KOPT-K1 (cell line): Measurements from ENCODE around the gene DOCK10.

Experiments used
- H3K27ac ChIP-seq: fragments of 200-600 bp; sonication (generic); 2 replicates; pipeline ENCODE4 v1.5.1; 2016; ENCODE audit warnings: antibody characterized with exemption, mild to moderate bottlenecking, low read depth, low read length; ENCODE audit not compliant: poor library complexity, severe bottlenecking
- H3K36me3 ChIP-seq: fragments of 200-600 bp; sonication (generic); 2 replicates; pipeline ENCODE4 v1.5.1; 2017; ENCODE audit warnings: antibody characterized with exemption, mild to moderate bottlenecking, low read length, moderate library complexity; ENCODE audit not compliant: insufficient read depth
- H3K9me3 ChIP-seq: fragments of 200-600 bp; sonication (generic); 2 replicates; pipeline ENCODE4 v1.5.1; 2017; ENCODE audit warnings: antibody characterized with exemption, low read length, mild to moderate bottlenecking; ENCODE audit not compliant: insufficient read depth, poor library complexity, severe bottlenecking

The DOCK10 gene

GRCh38 chr2:224887141-224887540 is 155.1 kb downstream of the DOCK10 start:
- Histone ChIP-seq H3K36me3 (peaks cover 65% of the 10 kb centered on the region), H3K27ac (no peak overlapping the region), H3K9me3 (no peaks in the 10 kb centered on the region)

DNA sequence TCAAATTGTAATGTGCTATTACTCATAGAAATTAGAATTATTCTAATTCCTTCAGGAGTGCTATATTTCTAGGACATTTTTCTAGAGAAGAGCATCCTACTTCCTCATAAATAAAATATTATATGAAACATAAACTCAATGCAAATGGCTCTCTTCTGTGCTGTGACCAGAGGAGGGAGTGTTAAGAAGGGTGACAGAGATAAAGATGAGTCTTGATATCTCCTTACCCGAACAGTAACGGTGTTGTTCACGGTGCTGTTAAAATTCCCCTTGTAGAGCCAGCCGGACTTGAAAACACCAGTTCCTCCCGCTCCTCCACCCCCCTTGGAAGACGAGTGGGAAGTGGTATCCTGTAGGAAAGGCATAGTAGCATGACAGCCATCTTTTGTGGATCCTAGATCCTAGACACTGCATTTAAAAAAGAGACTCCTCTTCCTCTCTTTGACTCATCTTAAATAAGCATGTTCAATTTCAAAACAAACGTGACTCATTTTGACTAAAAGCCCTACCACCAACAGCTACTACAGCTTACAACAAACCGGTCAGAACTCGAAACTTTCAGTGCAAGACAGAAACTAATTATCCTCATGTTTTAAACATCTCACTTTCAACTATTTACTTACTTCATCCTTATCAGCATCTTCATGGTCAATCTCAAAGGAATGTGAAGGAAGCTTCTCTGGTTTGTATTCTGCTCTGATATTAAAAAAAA is 156.3 kb downstream of the DOCK10 start:
- H3K9me3 ChIP-seq, result no peaks in the 10 kb centered on the region
- H3K36me3 ChIP-seq, result peaks cover 77% of the 10 kb centered on the region
- H3K27ac ChIP-seq, result no peak overlapping the region

GRCh38 chr2:224885291-224885690 is 157.0 kb downstream of the DOCK10 start:
- no peak overlapping the region for H3K27ac ChIP-seq
- H3K9me3 ChIP-seq, result no peaks in the 10 kb centered on the region
- peaks cover 80% of the 10 kb centered on the region for H3K36me3 ChIP-seq

DNA sequence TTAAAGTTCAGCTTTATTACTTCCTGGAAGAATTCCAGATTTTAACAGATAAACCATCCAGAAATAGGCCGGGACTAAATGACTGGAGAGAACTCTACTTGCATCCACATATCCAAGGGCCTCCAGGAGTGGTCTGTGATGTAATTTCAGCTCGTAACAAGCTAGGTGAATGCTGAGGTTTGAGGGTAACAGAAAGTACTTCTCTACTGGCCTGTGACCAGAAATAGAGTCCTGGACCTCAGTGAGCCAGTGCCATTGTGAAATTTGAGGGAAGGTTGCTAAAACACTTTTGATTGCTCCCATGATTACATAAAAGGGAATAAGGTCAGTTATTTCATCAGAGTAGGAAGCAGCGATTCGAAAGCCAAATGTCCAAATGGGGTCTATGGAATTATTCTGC is 158.1 kb downstream of the DOCK10 start:
- Histone ChIP-seq H3K27ac (no peak overlapping the region), H3K36me3 (peaks cover 75% of the 10 kb centered on the region)

GRCh38 chr2:224883700-224884099 is 158.6 kb downstream of the DOCK10 start:
- Histone ChIP-seq H3K9me3 (no peaks in the 10 kb centered on the region), H3K27ac (no peak overlapping the region), H3K36me3 (peaks cover 78% of the 10 kb centered on the region)

More for the DNA sequence above, 158.1 kb downstream of the DOCK10 start:
- H3K9me3 ChIP-seq, result no peaks in the 10 kb centered on the region

- Histone ChIP-seq H3K36me3 (peaks cover 78% of the 10 kb centered on the region), H3K27ac (no peak overlapping the region), H3K9me3 (no peaks in the 10 kb centered on the region)
These were observed 159.1 kb downstream of the DOCK10 start for GRCh38 chr2:224883172-224883516.

- H3K27ac ChIP-seq, result no peak overlapping the region
- H3K36me3 ChIP-seq, result peaks cover 80% of the 10 kb centered on the region
- no peaks in the 10 kb centered on the region for H3K9me3 ChIP-seq
These were observed 159.7 kb downstream of the DOCK10 start for GRCh38 chr2:224882291-224883171.

DNA sequence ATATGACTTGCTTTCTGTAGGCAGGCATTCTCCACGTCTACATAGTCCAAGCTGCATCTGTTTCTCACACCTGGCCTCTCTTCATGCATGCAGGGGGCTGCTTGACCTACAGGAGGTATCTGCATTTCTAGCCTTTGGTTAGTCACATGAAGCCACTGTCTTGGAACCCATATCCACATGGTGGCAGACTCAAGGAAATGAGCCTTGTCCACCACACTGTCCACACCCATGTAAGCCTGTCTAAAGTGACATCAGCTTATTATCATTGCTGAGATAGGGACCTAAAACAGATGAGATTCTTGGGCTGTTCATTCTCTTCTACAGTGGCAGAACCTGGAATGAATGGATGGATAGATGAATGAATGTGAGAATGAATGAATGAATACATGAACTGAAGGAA is 160.4 kb downstream of the DOCK10 start:
- H3K27ac ChIP-seq, result no peak overlapping the region
- H3K9me3 ChIP-seq, result no peaks in the 10 kb centered on the region
- H3K36me3 ChIP-seq, result peaks cover 87% of the 10 kb centered on the region

GRCh38 chr2:224876522-224876921 is 165.7 kb downstream of the DOCK10 start:
- no peak overlapping the region for H3K27ac ChIP-seq
- H3K36me3 ChIP-seq, result peaks cover 94% of the 10 kb centered on the region
- no peaks in the 10 kb centered on the region for H3K9me3 ChIP-seq

GRCh38 chr2:224875841-224876240 is 166.4 kb downstream of the DOCK10 start:
- no peak overlapping the region for H3K27ac ChIP-seq
- peaks cover 94% of the 10 kb centered on the region for H3K36me3 ChIP-seq

GRCh38 chr2:224875153-224875552 is 167.1 kb downstream of the DOCK10 start:
- Histone ChIP-seq H3K36me3 (peaks cover 94% of the 10 kb centered on the region), H3K9me3 (no peaks in the 10 kb centered on the region), H3K27ac (no peak overlapping the region)

More at GRCh38 chr2:224875841-224876240, 166.4 kb downstream of the DOCK10 start:
- H3K9me3 ChIP-seq, result no peaks in the 10 kb centered on the region

DNA sequence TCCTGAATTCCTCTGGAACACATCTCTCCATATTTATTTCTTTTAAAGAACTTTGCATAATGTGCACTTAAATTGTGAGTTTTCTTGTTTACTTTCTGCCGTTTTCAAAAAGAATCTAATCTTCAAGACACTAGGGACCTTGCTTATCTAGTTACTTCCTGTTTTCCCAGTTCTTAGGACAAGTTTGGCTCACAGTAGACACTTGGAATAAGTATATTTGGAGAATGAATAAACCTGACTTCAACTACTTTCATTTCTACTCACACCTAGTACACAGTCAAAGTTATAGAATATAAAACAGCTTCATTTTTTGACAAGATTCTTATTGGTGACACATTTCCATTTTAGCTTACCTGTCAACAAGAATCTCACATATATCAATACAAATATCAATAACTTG is 170.5 kb downstream of the DOCK10 start:
- Histone ChIP-seq H3K36me3 (peaks cover 83% of the 10 kb centered on the region), H3K27ac (no peak overlapping the region), H3K9me3 (no peaks in the 10 kb centered on the region)

- Histone ChIP-seq H3K27ac (no peak overlapping the region), H3K36me3 (peaks cover 80% of the 10 kb centered on the region), H3K9me3 (no peaks in the 10 kb centered on the region)
These were observed 171.9 kb downstream of the DOCK10 start for GRCh38 chr2:224870341-224870740.

- Histone ChIP-seq H3K27ac (no peak overlapping the region), H3K9me3 (no peaks in the 10 kb centered on the region), H3K36me3 (peaks cover 81% of the 10 kb centered on the region)
These were observed 172.6 kb downstream of the DOCK10 start for GRCh38 chr2:224869601-224870233.

GRCh38 chr2:224865016-224865415 is 177.3 kb downstream of the DOCK10 start:
- Histone ChIP-seq H3K9me3 (no peaks in the 10 kb centered on the region), H3K27ac (no peak overlapping the region), H3K36me3 (peaks cover 67% of the 10 kb centered on the region)
